HG03175 (cell line): ENCODE results near the gene ABCC12.

ENCODE experiments used
- ATAC-seq: cut with Tn5 transposase; IDR thresholded peaks from one replicate; pipeline ENCODE4 v1.9.1; 2021; ENCODE audit warnings: mild to moderate bottlenecking, moderate library complexity; ENCODE audit not compliant: unreplicated experiment

ABCC12 gene

GRCh38 chr16:48106446-48106845 lies 49.3 kb downstream of the ABCC12 start:
- ATAC-seq: no peak
